Activated T-helper 1 cell treated with Interleukin-2 at 50 U/mL for 16 hours (primary cell): ENCODE data around the gene KANK4.

Experiments
- DNase-seq: peaks from one replicate; pipeline ENCODE4 v3.0.0-alpha.2; 2020; ENCODE audit warnings: low read depth

Gene KANK4

DNA sequence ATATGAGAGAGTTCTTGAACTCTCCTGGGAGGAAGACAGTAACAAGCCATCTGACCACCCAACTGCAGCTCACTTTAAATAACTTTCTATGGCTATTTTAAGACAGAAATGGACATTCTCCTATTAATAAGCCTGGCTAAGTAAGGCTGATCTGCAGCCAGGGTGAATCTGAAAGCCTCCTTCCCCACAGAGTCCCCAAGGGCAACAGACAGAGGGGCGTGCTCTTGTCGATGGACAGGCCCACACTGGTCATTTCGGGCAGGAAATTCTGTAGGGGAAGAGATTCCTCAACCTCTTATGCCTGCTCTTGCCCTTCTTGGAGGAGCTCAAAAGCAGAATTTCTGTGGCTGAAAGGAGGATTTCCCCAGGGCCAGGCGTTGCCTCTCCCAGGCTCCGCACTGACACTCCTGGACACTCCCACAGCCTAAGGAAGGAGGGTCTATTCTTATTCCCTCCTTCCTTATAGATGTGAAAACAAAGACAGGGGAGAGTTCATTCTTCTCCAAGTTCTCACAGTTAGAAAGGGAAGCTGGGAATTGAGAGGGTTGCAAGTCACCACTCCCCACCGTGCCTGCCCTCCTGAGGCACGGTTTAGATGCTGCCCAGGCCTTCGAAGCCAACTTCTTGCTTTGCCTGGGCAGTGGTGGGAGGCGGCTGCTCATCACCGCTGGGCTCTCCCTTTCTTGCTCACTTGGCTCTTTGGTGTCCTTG is 17.9 kb upstream of the KANK4 start:
- DNase-seq = no peak

DNA sequence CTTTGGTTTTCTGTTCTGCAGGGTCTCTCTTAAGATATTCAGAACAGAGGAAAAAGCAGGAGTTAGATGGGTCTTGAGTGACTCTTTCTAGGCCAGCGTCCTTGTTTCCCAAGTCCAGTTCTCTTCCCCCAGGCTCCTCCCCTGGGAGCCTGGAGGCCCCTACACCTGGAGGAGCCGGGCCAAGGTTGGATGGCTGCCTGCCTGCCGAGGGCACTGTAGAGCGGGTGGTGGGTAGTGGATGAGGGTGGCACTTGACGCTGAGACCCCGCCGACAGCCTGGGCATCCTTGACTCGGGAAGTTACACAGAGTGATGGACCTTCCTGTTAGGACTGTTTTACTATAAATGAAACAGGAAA is 17.4 kb upstream of the KANK4 start:
- no peak for DNase-seq

DNA sequence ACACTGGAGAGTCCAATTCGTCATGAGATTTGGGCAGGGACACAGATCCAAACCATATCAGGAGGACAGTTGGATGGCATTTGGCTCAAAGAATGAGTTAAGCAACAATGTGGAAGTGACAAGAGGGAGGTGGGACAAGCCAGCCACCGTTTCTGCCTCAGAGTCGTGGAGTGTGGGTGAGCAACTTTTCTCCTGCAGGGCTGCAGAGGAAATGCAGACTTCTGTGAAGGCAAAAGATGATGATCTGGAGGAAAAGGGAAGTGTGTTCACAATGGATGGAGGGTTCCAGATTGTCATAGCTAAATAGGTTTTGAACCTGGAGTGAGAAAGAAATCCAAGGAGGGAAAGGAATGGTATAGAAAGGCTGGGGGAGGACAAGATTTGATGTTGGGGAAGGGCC is 16.4 kb upstream of the KANK4 start:
- no peak for DNase-seq

- DNase-seq = no peak
Observed at GRCh38 chr1:62334434-62334985, 15.3 kb upstream of the KANK4 start.

DNA sequence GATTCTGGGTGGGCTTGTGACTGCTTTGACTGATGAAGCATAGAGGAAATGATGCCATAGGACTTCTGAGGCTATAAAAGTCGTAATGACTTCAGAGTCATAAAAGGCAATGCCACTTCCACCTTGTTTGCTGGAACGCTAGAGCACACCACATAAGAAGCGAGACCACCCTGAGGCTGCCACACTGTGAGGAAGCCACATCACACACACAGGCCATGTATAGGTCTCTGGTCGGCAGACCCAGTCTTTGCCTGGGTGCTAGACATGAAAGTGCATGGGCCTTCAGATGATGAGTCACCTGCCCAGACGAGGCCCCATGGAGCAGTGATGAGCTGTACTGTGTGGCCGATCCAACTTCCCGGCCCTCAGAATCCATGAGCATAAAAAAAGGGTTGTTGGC is 14.2 kb upstream of the KANK4 start:
- DNase-seq = no peak

DNA sequence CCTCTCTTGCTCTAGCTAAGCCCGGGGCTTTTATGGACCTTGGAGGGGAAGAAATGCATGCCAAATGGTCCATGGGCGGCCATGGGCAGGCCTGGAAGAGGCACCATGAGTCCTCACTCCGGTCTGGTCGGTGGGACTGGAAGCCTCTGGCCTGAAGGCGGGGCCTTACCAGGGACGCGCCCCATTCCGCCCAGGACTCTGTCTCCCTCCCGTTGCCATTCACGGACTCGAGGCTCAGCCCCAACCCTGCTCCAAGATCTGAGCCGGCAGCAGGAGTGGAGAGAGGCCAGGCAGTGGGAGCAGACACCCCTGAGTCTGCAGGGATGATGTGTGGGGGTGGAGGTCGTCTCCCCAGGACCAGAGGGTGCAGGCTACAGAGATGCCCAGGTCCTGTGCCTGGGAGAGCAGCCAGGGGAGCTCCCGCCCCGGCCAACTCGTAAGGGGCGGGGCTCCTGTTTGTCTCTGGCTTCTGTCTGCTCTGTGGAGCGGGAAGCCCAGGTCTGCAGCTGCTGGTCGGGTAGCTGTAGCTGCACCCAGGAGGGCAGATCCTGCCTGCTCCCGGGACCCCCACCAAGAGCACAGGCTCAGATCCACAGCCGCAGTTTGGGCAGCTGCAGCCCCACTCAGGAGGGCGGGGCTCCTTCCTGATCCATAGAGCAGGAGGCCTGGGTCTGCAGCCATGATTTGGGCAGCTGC is 8.3 kb upstream of the KANK4 start:
- no peak for DNase-seq

DNA sequence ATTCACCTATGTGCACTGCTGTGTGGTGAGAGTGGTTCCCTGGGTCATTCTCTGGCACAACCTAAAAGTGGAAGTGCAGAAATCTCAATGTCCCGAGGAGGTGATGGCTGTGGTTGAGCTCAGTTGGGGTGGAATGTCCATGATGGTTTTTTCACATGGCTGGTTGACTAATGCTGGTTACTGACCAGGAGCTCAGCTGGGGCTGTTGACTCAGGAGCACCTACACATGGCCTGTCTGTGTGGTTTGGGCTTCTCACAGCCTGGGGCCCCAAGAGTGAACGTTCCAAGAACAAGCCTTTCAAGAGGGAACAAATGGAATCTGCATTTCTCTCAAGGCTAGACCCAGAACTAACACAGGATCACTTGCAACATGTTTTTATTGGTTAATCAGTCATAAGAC is 6.4 kb upstream of the KANK4 start:
- no peak for DNase-seq

- DNase-seq = no peak
Observed at GRCh38 chr1:62325081-62325480, 5.8 kb upstream of the KANK4 start.

DNA sequence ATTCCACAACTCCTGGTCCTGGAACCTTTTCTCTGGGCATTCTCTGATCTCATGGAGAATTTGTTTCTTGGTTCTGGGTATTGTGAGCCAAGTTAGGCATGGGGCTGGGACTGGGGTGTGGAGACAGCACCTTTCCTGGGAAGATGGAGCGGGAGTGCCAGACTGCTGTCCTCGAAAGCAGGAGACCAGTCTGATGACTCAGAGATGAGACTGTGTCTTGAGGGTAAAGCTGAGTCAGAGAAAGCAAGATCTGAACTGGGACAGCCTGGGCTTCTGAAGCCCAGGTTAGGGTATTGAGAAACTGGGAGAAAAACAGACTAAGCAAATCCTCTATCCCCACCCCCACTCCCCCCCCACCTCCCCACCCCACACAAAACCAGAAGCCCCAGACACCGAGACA is 2.2 kb upstream of the KANK4 start:
- DNase-seq = no peak

- no peak for DNase-seq
Observed at GRCh38 chr1:62318320-62318755, 896 bp downstream of the KANK4 start.

DNA sequence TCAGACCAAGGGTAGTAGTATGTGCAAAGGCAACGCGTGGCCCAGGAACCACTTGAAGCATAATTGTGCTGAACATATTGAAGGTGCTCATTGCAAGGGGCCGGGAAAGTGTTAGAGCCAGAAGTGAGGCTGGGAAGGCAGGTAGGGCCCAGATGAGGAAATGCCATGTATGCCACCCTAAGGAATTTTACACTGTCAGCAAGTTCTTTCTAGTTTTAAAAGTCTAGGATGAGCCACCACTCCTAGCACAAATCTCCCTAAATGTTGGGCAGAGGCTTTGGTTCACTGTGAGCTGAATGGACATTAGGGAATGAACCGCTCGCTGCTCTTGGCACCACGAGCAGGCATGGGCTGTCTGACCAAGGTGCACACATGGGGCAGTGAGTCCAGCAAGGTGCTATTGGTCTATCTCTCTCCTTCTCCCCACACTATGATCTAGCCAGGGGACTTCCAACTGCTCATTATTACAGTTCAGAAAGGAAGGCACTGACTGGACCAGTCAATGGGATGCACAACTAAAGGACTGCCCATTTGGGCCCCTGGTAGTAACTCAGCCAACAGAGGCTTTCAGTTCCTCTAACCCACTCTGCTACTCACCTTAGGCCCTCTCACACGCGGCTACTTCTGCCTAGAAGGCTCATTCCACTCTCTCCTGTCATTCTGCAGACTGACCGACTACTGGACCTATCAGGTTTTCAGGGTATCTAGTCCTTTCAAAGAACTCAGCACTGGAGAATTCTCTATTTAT is 2.0 kb downstream of the KANK4 start:
- no peak for DNase-seq

DNA sequence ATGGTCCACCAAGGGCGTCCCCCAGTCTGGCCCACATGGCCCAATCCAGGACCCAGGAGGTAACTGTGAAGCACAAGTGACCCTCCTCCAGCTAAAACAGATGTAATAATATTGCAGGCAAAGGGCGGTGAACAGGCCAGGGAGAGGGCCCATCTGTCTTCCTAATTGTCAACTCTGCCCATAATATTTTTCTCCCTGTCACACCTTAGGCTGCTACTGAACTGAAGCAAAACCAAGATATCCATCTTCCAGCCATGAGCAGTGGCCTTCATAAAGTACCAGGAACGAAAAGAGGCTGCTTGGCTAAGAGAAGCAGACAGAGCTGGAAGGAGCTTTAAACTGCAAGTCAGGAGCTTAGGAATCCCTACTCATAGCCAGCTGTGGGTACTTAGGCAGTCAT is 3.1 kb downstream of the KANK4 start:
- DNase-seq = no peak

DNA sequence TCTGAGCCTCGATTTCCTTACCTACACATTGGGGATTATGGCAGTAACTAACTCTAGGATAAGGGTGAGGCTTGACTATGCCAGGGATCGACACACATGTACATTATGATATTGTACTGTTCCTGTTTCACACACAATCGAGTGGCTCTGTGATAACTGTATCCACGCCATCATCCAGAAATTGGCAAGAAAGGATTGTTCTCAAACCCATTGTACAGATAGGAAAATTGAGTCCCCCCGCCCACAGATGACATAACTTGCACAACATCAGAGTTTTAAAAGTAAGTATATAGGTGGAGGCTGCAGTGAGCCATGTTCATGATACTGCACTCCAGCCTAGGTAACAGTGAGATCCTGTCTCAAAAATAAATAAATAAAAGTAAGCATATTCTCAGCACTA is 3.8 kb downstream of the KANK4 start:
- DNase-seq = no peak

DNA sequence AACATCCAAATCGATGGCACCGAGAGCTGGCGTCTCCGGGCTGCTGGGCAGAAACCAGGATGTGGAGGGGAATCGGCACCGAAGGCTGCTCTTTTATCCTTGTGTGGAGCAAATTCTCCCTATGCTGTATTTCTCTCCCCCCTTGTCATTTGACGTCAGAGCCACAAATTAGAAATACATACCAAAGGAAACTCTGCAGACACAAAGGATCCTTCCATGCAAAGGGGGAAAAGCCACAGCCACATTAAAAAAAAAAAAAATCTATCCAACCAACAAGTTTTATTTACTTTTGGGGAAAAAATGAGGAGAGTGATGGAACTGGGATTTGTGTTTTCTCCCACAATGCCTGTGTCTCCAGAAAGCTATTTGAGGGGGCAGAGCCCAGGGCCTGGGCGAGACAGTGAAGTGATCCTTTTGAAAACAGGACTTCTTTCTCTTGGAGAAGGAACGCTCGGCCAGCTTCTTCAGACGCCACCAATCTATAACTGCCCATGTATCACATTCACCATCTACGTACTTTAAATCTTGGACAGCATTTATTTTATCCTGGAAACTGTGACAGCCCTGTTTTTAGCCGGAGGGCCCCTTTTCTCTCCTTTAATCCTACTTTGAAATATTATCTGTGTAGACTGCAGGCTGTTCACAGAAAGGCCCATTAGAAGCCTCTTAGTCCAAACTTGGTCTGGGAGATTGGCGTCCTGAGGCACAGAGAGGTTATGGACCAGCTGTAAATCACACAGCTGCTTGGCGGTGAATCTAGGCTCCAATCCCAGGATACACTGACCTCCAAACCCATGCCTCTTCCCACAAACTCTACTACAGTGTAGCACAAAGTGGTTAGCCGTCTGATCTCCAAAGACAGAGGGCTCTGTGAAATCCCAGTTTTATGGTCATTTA is 4.5 kb downstream of the KANK4 start:
- no peak for DNase-seq

GRCh38 chr1:62312698-62313097 is 6.5 kb downstream of the KANK4 start:
- DNase-seq = no peak

- no peak for DNase-seq
Observed at GRCh38 chr1:62311473-62311943, 7.7 kb downstream of the KANK4 start.

DNA sequence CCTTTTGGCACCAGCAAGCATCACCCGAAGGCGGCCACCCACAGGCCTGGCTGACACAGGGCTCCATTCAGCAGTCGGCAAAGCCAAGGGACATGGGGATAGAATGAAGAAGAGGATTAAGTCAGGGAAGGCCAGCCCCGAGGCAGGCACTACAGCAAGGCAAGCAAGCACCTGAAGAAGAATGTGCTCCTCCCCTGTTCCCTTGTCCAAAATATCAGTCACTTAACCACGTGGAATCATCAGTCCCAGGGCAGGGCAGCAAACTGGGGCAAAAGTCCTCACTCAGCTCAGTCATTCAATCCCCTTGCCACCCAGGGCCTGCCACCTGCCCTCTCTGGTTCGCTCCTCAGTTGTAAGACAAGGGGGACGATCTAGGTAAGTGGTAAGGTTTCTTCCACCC is 9.3 kb downstream of the KANK4 start:
- no peak for DNase-seq

DNA sequence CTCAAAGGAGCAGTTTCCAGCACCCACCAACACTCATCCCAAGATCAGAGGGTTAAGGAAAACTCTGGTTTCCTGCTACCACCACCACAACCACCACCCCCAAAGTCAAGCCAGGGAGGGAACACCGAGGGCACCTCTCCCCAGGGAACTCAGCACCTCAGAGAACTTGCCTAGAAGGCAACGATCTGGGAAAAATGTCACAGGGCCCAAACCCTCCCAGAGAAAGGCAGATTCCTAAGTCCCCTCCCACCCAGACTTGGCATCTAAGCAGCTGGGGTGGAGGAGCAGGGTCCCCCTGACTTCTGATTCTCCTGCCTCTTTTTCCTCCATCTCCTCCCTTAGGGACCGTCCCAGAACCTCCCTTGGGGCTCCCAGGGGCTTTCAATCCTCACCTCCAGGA is 10.6 kb downstream of the KANK4 start:
- DNase-seq = no peak

DNA sequence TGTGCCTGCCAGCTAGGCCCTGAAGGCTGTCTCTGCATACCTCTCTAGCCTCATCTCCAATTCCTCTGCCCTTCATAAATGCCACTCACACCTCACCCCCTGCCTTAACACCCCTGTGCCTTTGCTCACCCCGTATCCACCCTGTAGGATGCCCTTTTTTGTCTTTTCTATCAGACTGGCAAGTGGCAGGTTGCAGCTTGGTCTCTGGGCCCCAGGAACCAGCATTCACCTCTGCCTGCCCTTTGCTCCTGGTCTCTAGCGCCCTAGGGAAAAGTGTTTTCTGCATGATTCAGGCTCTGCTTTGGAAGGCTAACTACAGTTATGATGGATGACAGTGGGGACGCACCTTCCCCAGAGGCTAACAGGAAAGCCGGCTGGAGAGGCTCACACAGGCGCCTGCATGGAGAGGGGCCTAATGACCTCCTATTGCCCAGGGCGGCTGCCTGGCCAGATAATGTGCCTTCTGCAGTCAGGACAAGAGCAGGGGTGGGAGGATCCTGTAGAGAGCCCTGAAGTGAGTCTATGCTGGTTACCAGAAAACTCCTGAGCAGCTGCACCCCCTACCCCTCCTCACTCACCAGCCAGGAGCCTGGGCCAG is 11.2 kb downstream of the KANK4 start:
- no peak for DNase-seq

- DNase-seq = no peak
Observed at GRCh38 chr1:62307446-62307845, 11.8 kb downstream of the KANK4 start.

GRCh38 chr1:62306065-62306464 is 13.2 kb downstream of the KANK4 start:
- DNase-seq = no peak
